Measurements from ENCODE around the gene GUCY1A2.
"Not testable (repeated sequence)": the region's sequence is repeated elsewhere in the genome, so short reads cannot be mapped to it uniquely, and the experiment has no call there.

The GUCY1A2 gene

GRCh38 chr11:106828576-106828975, 189.7 kb downstream of the GUCY1A2 start:
- no peak for DNase-seq

GRCh38 chr11:106827687-106828086, 190.6 kb downstream of the GUCY1A2 start:
- DNase-seq = no peak

DNA sequence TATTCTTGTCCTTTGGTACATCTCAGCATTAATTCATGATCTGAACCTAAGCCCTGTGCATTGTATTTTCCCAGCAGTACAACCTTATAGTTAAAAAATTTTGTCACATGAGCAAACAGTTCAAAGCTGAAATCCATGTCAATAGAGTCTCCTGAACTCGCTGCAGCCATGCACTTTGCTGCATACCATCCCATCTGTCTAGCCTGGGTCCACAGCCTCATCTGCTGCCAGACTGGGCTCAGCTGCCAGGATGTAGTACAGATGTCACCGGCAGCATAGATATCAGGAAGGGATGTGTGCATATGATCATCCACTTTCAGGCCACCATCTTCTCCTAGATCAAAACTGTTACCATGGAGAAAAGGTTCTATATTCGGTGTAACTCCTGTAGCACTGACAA, 191.7 kb downstream of the GUCY1A2 start:
- DNase-seq = not testable (repeated sequence)

DNA sequence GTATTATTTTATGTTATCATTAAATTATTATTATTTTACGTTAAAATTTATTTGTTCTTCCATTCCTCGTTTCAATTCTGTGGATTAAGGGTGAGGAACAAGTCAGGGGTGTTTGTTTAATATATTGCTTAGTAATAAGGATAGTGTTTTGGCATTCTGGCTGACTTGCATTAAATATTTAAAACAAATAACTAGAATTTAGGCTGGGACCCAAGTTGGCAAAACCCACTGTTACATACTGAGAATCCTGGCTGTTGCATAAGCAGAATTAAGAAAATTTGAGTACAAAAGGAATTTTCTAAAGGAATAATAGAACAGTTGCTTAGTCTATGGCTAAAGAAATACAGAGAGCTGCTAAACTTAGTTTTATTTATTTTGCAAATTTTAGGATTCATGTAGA, 196.4 kb downstream of the GUCY1A2 start:
- DNase-seq = no peak

- no peak for DNase-seq
Observed at GRCh38 chr11:106821291-106821690, 197.0 kb downstream of the GUCY1A2 start.

DNA sequence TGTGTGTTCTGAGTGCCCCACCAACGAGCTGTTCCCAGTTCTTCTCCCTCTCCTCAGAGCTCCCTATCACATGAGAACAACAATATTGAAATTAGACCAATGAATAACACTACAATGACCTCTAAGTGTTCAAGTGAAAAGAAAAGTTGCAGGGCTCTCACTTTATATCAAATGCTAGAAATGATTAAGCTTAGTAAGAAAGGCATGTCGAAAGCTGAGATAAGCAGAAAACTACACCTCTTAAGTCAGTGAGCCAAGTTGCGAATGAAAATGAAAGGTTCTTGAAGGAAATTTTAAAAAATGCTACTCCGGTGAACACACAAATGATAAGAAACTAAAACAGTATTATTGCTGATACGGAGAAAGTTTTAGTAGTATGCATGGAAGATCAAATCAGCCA, 199.8 kb downstream of the GUCY1A2 start:
- no peak for DNase-seq

DNA sequence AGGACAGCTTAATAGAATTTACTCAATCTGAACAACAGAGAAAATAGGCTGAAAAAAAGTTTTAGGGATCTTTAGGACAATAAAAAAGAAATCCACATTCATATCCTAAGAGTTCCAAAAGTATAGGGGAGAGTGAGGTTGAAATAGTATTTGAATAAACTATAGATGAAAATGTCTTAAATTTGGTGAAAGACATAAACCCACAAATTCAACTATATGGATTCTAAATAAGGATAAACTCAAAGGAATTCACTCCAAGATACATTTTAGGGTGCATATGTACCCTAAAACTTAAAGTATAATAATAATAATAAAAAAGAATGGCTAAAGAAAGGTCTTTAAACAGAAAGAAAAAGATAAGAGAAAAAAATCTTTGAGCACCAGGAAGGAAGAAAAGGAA, 203.1 kb downstream of the GUCY1A2 start:
- no peak for DNase-seq

DNA sequence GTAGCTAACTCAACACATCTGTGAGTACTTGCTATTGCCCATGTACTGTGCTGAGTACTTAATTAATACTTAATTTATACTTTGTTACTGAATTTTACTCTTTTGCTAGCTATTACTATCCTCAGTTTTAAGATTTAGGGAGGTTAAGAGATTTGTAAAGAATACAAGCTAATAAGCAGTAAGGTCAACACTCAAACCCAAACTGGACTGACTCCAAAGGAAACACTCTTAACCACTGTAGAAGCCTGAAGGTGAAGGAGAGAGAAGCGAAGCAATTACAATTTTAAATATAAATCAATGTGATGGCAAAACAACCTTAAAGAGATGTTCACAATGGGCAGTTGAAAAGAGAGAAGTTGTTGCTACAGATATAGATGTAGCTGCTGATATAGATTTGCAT, 204.5 kb downstream of the GUCY1A2 start:
- no peak for DNase-seq

DNA sequence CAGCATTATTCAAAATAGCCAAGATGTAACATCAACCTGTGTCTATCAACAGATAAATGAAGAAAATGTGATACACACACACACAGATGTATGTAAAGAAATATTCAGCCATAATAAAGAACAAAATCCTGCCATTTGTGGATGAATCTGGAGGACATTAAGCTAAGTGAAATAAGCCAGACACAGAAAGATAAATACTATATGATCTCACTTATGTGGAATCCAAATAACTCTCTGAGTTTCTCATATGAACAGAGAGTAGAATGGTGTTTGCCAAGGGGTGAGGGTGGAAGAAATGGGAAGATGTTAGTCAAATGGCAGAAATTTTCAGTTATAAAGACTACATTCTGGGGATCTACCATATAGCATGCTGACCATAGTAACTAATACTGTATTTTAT, 224.2 kb downstream of the GUCY1A2 start:
- DNase-seq = no peak

- DNase-seq = no peak
Observed at GRCh38 chr11:106789406-106789805, 228.9 kb downstream of the GUCY1A2 start.

DNA sequence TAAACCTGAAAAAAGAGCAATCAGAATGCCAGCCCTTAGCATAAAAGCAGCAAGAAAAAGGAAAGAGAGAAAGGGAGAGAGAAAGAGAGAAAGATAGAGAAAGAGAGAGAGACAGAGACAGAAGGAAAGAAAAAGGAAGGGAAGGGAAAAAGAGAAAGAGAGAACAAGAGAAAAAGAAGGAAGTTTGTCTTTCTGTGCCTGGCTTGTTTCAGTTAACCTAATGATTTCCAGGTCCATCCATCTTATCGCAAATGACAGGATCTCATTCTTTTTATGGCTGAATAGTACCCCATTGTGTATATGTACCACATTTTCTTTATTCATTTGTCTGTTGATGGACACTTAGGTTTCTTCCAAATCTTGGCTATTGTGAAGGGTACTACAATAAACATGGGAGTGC, 230.8 kb downstream of the GUCY1A2 start:
- DNase-seq = no peak

- no peak for DNase-seq
Observed at GRCh38 chr11:106785913-106786650, 232.2 kb downstream of the GUCY1A2 start.

- not testable (repeated sequence) for DNase-seq
Observed at GRCh38 chr11:106777302-106777701, 241.0 kb downstream of the GUCY1A2 start.

- no peak for DNase-seq
Observed at GRCh38 chr11:106770489-106771085, 247.7 kb downstream of the GUCY1A2 start.

DNA sequence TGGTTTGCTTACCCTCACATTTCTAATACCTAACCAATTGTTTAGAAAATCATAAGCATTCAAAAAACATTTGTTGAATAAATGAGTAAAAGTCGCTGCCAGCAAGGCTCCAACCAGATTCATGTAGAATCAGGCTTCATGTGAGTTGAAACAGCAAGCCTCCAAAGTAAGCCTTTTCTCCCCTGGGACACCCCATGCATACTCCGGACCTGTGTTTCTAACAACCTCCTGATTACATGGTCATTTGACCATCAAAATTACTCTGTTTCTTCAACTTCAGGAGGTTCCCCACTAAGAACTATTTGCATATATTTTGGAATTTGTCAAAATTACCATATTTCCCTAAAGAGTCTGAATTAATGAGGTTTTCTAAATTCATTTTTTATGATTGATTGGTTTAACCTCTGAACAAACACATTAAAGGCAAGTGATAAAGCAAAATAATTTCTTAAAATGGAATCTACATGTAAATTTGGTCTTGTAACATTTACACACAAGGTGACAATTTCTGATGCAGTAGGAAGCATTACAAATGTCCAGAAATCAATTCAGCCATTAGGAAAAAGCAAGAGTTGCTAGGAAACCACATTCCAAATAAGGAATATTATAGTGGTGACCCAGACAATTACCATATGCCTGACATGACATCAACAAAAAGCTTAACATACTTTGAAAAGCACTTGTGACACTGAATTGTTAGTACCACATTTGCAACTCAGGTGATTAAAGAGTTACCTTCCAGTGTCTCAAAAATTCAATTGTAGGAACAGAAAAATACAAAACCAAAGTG, 252.6 kb downstream of the GUCY1A2 start:
- DNase-seq = no peak

- no peak for DNase-seq
Observed at GRCh38 chr11:106763501-106763900, 254.8 kb downstream of the GUCY1A2 start.

GRCh38 chr11:106761745-106762144, 256.5 kb downstream of the GUCY1A2 start:
- no peak for DNase-seq

- DNase-seq = no peak
Observed at GRCh38 chr11:106761240-106761639, 257.0 kb downstream of the GUCY1A2 start.

DNA sequence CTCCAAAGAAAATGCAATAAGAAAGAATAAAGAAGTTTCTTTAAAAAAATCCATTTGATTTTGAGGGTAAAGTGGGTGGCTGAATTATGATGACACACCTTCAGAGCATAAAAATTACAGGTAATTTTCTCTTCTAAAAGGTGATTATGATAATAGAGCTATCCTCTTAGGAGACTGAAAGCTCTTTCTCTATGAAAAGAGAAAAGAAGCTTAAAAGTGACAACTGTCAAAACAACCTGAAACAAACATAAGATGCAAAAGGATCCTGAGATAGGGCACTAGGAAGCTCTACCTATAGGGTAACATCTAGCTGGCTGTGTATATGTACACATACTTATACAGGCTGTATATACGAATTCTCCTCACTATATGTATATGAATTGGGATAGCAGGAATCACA, 270.2 kb downstream of the GUCY1A2 start:
- no peak for DNase-seq

GRCh38 chr11:106745941-106746340, 272.3 kb downstream of the GUCY1A2 start:
- DNase-seq = no peak

DNA sequence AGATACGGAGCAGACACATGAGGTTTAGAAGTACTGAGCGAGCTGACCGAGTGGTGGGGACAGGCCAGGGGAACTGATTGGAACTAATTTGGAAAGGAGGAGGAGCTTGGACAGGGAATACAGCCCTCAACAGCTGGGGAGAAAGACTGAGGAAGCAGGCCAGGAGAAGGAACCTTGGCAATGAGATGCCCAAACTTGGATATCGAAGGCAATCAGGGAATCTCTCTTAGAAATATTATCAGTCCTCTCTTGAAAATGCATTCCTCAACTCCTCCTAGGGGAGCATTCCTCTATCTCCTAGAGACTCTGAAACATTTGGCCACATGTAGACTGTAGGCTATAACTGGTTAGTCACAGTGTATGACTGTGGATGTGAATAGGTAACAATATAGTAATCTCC, 284.6 kb downstream of the GUCY1A2 start:
- DNase-seq = no peak

- DNase-seq = no peak
Observed at GRCh38 chr11:106728859-106729258, 289.4 kb downstream of the GUCY1A2 start.

DNA sequence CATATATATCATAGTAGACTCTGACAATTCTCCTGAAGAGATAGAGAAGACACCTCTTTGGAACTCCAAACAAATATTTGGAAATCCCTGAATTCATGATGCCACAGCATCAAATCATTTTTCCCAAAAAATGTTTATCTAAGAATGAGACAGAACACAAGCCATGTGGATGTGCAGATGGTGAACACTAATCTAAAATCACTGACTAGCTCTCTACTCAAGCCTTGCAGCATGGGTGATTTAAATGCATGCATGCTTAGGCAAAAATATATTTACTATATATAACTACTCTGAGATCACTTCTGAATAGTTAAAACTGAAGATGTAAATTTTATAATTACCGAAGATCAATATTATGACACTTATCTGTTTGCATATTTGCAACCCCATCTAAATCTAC, 289.9 kb downstream of the GUCY1A2 start:
- DNase-seq = no peak

DNA sequence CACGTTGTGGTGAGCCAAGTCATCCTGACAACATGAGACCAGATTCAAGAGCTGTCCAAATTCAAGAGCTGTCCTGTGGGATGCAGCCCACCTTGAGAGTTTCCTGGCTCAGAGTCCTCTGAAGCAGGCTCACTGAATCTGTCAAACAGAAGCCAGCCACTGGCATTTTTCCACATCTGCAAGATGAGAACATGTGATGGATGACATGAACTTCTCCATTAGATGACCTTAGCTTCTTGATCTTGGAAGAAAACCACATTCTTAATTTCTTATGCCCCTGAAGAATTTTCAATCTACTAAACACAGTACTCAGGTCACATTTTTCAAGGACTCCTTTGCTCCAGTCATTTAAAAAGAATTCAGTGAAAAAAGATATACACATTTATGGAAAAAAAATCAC, 291.0 kb downstream of the GUCY1A2 start:
- DNase-seq = no peak

All from activated naive CD4-positive, alpha-beta T cell (primary cell).